HL-60 (cell line): ENCODE measurements around the gene SYCP2.

ENCODE experiments used
- DNase-seq, 2 experiments: peaks; one replicate each; pipeline ENCODE4 v3.0.0-alpha.2; 2010 to 2020; ENCODE audit warnings: low read depth in 1 of 2, low spot score in 1 of 2
- H3K27ac ChIP-seq: fragments of 250-450 bp; sonication (Bioruptor Pico); replicated peaks from 2 replicates; pipeline ENCODE4 v1.5.1; 2020; ENCODE audit warnings: mild to moderate bottlenecking, moderate library complexity
- H3K27me3 ChIP-seq: fragments of 250-450 bp; sonication (Bioruptor Pico); 2 replicates; pipeline ENCODE4 v1.5.1; 2021; ENCODE audit warnings: mild to moderate bottlenecking, moderate library complexity; ENCODE audit not compliant: insufficient read depth, poor library complexity, severe bottlenecking
- H3K4me3 ChIP-seq: replicated peaks from 2 replicates; pipeline ENCODE4 v1.5.1; 2011; ENCODE audit warnings: mild to moderate bottlenecking, control low read depth, low read length; ENCODE audit not compliant: insufficient read depth
- GABPA ChIP-seq: IDR thresholded peaks from 2 replicates; pipeline ENCODE4 v1.6.1; 2012; ENCODE audit warnings: low read depth
- POLR2AphosphoS5 ChIP-seq: IDR thresholded peaks from 2 replicates; pipeline ENCODE4 v1.6.1; 2012; ENCODE audit warnings: low read depth
- SPI1 ChIP-seq: IDR thresholded peaks from 2 replicates; pipeline ENCODE4 v1.6.1; 2012; ENCODE audit warnings: low read depth, mild to moderate bottlenecking, borderline replicate concordance
- TF ChIP-seq, protein P1 (sequence below): IDR thresholded peaks from 2 replicates; pipeline ENCODE4 v1.6.1; 2012; ENCODE audit warnings: low read depth; ENCODE audit not compliant: insufficient replicate concordance
- TF ChIP-seq, protein P2 (sequence below): IDR thresholded peaks from one replicate; pipeline ENCODE4 v1.5.1; 2011; ENCODE audit warnings: low read length, control low read depth, inconsistent platforms; ENCODE audit not compliant: insufficient read depth

SYCP2 gene

DNA sequence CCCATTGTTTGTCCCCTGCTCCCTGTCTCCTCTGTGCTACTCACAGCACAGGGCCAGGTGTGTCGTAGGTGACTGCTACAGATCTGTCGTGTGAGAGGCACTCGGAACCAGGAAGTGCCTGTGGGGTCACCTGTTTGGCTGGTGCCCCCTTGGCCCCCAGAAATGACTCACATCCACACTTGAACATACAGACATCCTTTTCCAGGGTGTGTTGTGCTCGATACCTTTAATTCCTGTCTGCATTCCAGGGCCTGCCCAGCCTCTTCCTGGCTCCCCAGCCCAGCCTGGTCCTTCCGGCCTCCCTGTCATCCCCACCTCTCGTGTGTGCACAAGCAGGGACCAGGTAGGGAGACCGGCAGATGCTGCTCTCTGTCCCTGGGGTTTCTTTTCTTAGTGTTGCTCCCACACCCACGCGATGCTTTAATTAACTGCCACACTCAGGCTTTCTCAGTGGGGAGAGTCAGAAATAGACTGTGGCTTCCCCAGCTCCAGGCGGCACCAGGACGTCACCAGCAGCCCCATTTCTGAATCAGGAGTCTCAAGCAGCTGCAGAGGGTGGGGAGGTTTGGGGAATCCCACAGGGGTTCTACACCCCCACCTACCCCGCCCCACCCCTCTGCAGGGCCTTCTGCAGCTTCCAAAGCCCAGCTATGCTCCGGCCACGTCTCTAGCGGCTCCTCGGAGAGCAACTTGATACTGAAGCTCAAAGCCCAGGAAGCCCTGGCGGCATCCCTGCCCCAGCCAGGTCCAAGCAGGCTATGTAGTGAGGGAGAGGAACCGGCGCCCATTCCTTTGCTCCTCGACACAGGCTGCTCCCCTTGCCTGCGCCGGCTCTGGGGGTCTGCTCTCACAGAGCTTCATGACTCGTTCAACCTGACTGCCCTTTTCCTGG, 102.2 kb downstream of the SYCP2 start:
- Histone ChIP-seq H3K4me3 (no peak overlapping the region), H3K27me3 (peaks cover 12% of the 10 kb centered on the region), H3K27ac (no peak overlapping the region)
- no peak for DNase-seq
- TF ChIP-seq, protein P1, sequence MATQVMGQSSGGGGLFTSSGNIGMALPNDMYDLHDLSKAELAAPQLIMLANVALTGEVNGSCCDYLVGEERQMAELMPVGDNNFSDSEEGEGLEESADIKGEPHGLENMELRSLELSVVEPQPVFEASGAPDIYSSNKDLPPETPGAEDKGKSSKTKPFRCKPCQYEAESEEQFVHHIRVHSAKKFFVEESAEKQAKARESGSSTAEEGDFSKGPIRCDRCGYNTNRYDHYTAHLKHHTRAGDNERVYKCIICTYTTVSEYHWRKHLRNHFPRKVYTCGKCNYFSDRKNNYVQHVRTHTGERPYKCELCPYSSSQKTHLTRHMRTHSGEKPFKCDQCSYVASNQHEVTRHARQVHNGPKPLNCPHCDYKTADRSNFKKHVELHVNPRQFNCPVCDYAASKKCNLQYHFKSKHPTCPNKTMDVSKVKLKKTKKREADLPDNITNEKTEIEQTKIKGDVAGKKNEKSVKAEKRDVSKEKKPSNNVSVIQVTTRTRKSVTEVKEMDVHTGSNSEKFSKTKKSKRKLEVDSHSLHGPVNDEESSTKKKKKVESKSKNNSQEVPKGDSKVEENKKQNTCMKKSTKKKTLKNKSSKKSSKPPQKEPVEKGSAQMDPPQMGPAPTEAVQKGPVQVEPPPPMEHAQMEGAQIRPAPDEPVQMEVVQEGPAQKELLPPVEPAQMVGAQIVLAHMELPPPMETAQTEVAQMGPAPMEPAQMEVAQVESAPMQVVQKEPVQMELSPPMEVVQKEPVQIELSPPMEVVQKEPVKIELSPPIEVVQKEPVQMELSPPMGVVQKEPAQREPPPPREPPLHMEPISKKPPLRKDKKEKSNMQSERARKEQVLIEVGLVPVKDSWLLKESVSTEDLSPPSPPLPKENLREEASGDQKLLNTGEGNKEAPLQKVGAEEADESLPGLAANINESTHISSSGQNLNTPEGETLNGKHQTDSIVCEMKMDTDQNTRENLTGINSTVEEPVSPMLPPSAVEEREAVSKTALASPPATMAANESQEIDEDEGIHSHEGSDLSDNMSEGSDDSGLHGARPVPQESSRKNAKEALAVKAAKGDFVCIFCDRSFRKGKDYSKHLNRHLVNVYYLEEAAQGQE, result no peak
- TF ChIP-seq GABPA (no peak), POLR2AphosphoS5 (no peak), SPI1 (no peak)
- TF ChIP-seq, protein P2, sequence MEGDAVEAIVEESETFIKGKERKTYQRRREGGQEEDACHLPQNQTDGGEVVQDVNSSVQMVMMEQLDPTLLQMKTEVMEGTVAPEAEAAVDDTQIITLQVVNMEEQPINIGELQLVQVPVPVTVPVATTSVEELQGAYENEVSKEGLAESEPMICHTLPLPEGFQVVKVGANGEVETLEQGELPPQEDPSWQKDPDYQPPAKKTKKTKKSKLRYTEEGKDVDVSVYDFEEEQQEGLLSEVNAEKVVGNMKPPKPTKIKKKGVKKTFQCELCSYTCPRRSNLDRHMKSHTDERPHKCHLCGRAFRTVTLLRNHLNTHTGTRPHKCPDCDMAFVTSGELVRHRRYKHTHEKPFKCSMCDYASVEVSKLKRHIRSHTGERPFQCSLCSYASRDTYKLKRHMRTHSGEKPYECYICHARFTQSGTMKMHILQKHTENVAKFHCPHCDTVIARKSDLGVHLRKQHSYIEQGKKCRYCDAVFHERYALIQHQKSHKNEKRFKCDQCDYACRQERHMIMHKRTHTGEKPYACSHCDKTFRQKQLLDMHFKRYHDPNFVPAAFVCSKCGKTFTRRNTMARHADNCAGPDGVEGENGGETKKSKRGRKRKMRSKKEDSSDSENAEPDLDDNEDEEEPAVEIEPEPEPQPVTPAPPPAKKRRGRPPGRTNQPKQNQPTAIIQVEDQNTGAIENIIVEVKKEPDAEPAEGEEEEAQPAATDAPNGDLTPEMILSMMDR, result no peak

DNA sequence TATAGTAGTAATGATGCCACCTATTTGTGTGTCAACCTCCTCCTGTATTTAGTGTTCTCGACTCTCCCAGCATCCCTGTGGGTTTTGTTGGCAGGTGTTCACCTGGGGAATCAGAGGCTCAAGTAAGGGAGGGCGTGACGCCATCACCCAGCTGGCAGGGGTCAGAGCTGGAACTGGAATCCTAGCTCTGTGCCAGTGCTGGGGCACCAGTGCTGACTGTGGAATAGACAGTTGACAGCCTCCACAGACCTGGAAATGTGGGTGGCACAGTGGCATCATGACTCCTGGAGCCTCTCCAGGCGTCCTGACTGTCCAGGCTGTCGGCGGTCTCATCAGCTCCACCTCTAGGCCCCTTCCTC, 102.8 kb downstream of the SYCP2 start:
- Histone ChIP-seq H3K27me3 (peaks cover 7% of the 10 kb centered on the region), H3K4me3 (no peak overlapping the region), H3K27ac (no peak overlapping the region)
- no peak for DNase-seq
- TF ChIP-seq GABPA (no peak), SPI1 (no peak), POLR2AphosphoS5 (no peak)
- TF ChIP-seq, protein P1, result no peak
- TF ChIP-seq, protein P2, result no peak

DNA sequence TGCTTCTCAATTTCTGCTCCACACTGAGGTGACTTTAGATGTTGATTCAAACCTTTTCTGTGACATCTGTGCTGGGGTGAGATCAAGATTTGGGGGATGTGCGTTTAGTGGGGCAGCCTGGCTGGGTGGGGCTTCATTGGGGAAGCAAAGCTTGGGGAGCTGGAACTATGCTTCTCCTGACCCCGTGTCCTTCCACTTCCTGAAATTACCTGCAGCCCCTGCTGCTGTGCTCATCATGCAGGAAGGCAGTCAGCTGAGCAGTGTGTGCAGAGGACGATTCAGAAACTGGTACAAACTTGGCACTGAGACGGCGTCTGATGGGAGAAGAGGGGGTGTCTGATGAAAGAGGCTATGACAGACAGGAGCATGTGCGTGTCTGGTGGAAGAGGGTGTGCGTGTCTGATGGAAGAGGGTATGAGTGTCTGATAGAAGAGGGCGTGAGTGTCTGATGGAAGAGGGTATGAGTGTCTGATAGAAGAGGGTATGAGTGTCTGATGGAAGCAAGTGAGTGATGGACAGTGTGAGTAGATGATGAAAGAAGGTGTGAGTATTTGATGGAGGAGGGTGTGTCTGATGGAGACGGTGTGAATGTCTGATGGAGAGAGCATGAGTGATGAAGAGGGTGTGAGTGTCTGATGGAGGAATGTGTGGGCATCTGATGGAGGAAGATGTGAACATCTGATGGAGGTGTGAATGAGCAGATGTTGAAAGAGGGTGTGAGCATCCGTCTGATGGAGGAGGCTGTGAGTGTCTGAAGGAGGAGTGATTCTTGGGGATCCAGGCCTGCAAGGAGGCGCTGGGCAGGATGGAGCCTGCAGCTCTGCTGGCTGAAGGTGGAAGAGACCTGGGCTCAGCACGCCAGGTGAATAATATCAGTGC, 103.4 kb downstream of the SYCP2 start:
- Histone ChIP-seq H3K27me3 (peaks cover under 1% of the 10 kb centered on the region), H3K4me3 (no peak overlapping the region), H3K27ac (no peak overlapping the region)
- TF ChIP-seq, protein P2, result no peak
- TF ChIP-seq SPI1 (no peak), GABPA (no peak), POLR2AphosphoS5 (no peak)
- TF ChIP-seq, protein P1, result no peak
- DNase-seq, result no peak
